GM19193 (cell line): Measurements from ENCODE around the gene HNRNPA1.

Source experiments
- POLR2A ChIP-seq: IDR thresholded peaks from 4 replicates; pipeline ENCODE4 v1.6.1; 2011; ENCODE audit not compliant: insufficient read depth, insufficient read length; ENCODE audit errors: extremely low read depth

The HNRNPA1 gene

GRCh38 chr12:54280468-54281260 lies at the start of gene HNRNPA1:
Gene HNRNPA1 (plus strand): TSS chr12:54280726. CDS start chr12:54280808, 82 bp downstream.
- TF ChIP-seq POLR2A, result peak; percentile 99

- no peak for TF ChIP-seq POLR2A
Observed at GRCh38 chr12:54232790-54233189, 47.7 kb upstream of the HNRNPA1 start.

- TF ChIP-seq POLR2A, result no peak
Observed at GRCh38 chr12:54238531-54238930, 42.0 kb upstream of the HNRNPA1 start.

- TF ChIP-seq POLR2A, result no peak
Observed at GRCh38 chr12:54239620-54240019, 40.9 kb upstream of the HNRNPA1 start.

- no peak for TF ChIP-seq POLR2A
Observed at GRCh38 chr12:54240129-54240528, 40.4 kb upstream of the HNRNPA1 start.

- no peak for TF ChIP-seq POLR2A
Observed at GRCh38 chr12:54240971-54241588, 39.4 kb upstream of the HNRNPA1 start.

GRCh38 chr12:54246011-54246641 lies 34.4 kb upstream of the HNRNPA1 start:
- TF ChIP-seq POLR2A, result no peak

- no peak for TF ChIP-seq POLR2A
Observed at GRCh38 chr12:54249489-54249888, 31.0 kb upstream of the HNRNPA1 start.

- no peak for TF ChIP-seq POLR2A
Observed at GRCh38 chr12:54251667-54252284, 28.8 kb upstream of the HNRNPA1 start.

GRCh38 chr12:54253240-54253639 lies 27.3 kb upstream of the HNRNPA1 start:
- TF ChIP-seq POLR2A, result no peak

- TF ChIP-seq POLR2A, result no peak
Observed at GRCh38 chr12:54257332-54257731, 23.2 kb upstream of the HNRNPA1 start.

GRCh38 chr12:54258201-54258681 lies 22.3 kb upstream of the HNRNPA1 start:
- no peak for TF ChIP-seq POLR2A

GRCh38 chr12:54259194-54260011 lies 21.1 kb upstream of the HNRNPA1 start:
- no peak for TF ChIP-seq POLR2A

GRCh38 chr12:54261815-54262402 lies 18.6 kb upstream of the HNRNPA1 start:
- no peak for TF ChIP-seq POLR2A
